ENCODE measurements around the gene SPATA3. TPM values are rescaled to one million over a fixed set of nuclear protein-coding genes. Genes with fewer than 3 reads are reported as not detected.

The SPATA3 gene
- total and polyA plus RNA-seq, 2 of the 8 experiments (the other 6 are each of a cell fraction or from before 2014, with no cell fraction given): not detected

- TF ChIP-seq PHF8 (conservative IDR thresholded peaks at IDR 0.05; ENCODE audit: low read depth, low read length): no peak
- TF ChIP-seq RNF2 (IDR thresholded peaks at IDR 0.05; ENCODE audit: borderline replicate concordance, low read depth, low read length, missing control alignments, poor library complexity, severe bottlenecking): no peak
- TF ChIP-seq CBX5 (IDR thresholded peaks at IDR 0.05; ENCODE audit: low read depth, low read length): no peak
- Histone ChIP-seq H2BK12ac (ENCODE audit: low read depth, low read length) (no peak overlapping the region), H3K27me3 (replicated peaks in 1 of 4; ENCODE audit: control insufficient read depth in 3 of 4, extremely low read depth in 1 of 4, insufficient read depth in 3 of 4, low read length in 3 of 4) (no peaks in the 10 kb centered on the region; a peak in 2 of 7 replicates), H4K8ac (ENCODE audit: extremely low read depth, insufficient read depth, low read length) (no peak overlapping the region), H4K5ac (ENCODE audit: insufficient read length, low read depth, low read length) (no peak overlapping the region), H3K23me2 (ENCODE audit: low read depth, low read length) (0 out of 2 replicates have a peak, but pooled peaks cover 3% of the 10 kb centered on the region), H3K79me2 (ENCODE audit: control insufficient read depth in 1 of 2, insufficient read depth in 2 of 2, low read length in 2 of 2) (no peaks in the 10 kb centered on the region), H3K36me3 (ENCODE audit: control insufficient read depth in 2 of 4, insufficient read depth in 4 of 4, low read length in 3 of 4) (no peaks in the 10 kb centered on the region), H3K18ac (ENCODE audit: extremely low read depth, low read length) (no peak overlapping the region), H2BK15ac (ENCODE audit: low read length) (no peak overlapping the region), H3K56ac (replicated peaks; ENCODE audit: insufficient read length, low read depth, low read length) (no peak overlapping the region), H3K9ac (replicated peaks in 1 of 4; ENCODE audit: extremely low read depth in 1 of 4, low read depth in 3 of 4, low read length in 3 of 4) (no peak overlapping the region), H3K14ac (ENCODE audit: insufficient read length) (no peak overlapping the region), H3K4ac (replicated peaks; ENCODE audit: insufficient read length, low read depth, low read length) (no peak overlapping the region), H3K4me2 (ENCODE audit: insufficient read depth in 1 of 2, low read depth in 2 of 2, low read length in 2 of 2) (no peak overlapping the region), H3K23ac (ENCODE audit: insufficient read length) (no peak overlapping the region), H4K91ac (replicated peaks; ENCODE audit: insufficient read length, low read length) (no peak overlapping the region), H3K4me3 (ENCODE audit: extremely low read depth in 1 of 4, insufficient read depth in 2 of 4, low read depth in 3 of 4, low read length in 4 of 4) (no peak overlapping the region), H3K9me3 (ENCODE audit: insufficient read depth in 2 of 2, low read depth in 1 of 2, low read length in 1 of 2) (no peaks in the 10 kb centered on the region), H2AK5ac (ENCODE audit: low read depth, low read length) (no peak overlapping the region), H3K27ac (ENCODE audit: low read depth, low read length) (no peak overlapping the region), H2BK5ac (ENCODE audit: low read depth, low read length) (no peak overlapping the region), H2BK20ac (ENCODE audit: low read length) (no peak overlapping the region), H2BK120ac (replicated peaks; ENCODE audit: low read depth, low read length) (no peak overlapping the region), H4K20me1 (replicated peaks in 1 of 2; ENCODE audit: control insufficient read depth in 1 of 2, insufficient read depth in 2 of 2, low read length in 2 of 2) (no peaks in the 10 kb centered on the region), H3K79me1 (ENCODE audit: low read depth, low read length) (no peaks in the 10 kb centered on the region), H3K4me1 (replicated peaks in 1 of 4; ENCODE audit: control insufficient read depth in 3 of 4, insufficient read depth in 4 of 4, low read length in 3 of 4) (peaks cover 0 to 8% (median 5%) of the 10 kb centered on the region in 4 experiments; a peak in 5 of 7 replicates), H2AFZ (ENCODE audit: low read length) (no peak overlapping the region)
- ChIA-PET CTCF (ENCODE audit: partially characterized antibody) (interaction anchor here (0.6 to 1.3 kb wide), 6 partner anchors 13 to 252 kb away, joined by 3 to 4 read pairs (median 3); no protein-coding TSS in a partner anchor), POLR2A (ENCODE audit: partially characterized antibody) (no interaction called here)
- DNase-seq (ENCODE audit: low read depth in 1 of 2, low spot score in 2 of 2): no peak
- no peak for FAIRE-seq
- WGBS, 2 experiments (ENCODE audit: extremely low coverage in 1 of 2, insufficient coverage in 1 of 2, insufficient read length in 1 of 2, insufficient replicate concordance in 2 of 2, low coverage in 1 of 2, low lambda C conversion rate in 2 of 2, missing lambda C conversion rate in 1 of 2): 51% methylated on average over 3 of the region's 3 CpGs; no CpG with 5 or more reads in 1 of the 2 experiments
These were observed 17.9 kb downstream of the SPATA3 start for GRCh38 chr2:231013820-231014219.
